GM18498 (cell line): ENCODE measurements around the gene SUMF2.
"Not testable (repeated sequence)": the region's sequence is repeated elsewhere in the genome, so short reads cannot be mapped to it uniquely, and the experiment has no call there.

Source experiments
- ATAC-seq: cut with Tn5 transposase; IDR thresholded peaks from one replicate; pipeline ENCODE4 v1.9.1; 2021; ENCODE audit warnings: mild to moderate bottlenecking, moderate library complexity; ENCODE audit not compliant: unreplicated experiment

The SUMF2 gene

GRCh38 chr7:56106108-56107073 lies 42.3 kb downstream of the SUMF2 start, which contains the start of gene CHCHD2:
Gene CHCHD2, minus strand, starts transcription at chr7:56106476. Its CDS starts 63 bp downstream, at chr7:56106413.
- ATAC-seq, result peak; percentile 100

GRCh38 chr7:56107954-56108258 lies 43.8 kb downstream of the SUMF2 start:
- no peak for ATAC-seq

GRCh38 chr7:56110611-56111010 lies 46.5 kb downstream of the SUMF2 start:
- ATAC-seq, result no peak

- not testable (repeated sequence) for ATAC-seq
Observed at GRCh38 chr7:56112244-56112643, 48.2 kb downstream of the SUMF2 start.

GRCh38 chr7:56115852-56116538 lies 51.9 kb downstream of the SUMF2 start, which contains the start of gene NUPR2:
Gene NUPR2, minus strand, starts transcription at chr7:56116417. Its CDS starts 103 bp downstream, at chr7:56116314.
- ATAC-seq, result no peak

GRCh38 chr7:56121440-56121839 lies 57.4 kb downstream of the SUMF2 start:
- ATAC-seq, result no peak

- no peak for ATAC-seq
Observed at GRCh38 chr7:56124981-56125380, 60.9 kb downstream of the SUMF2 start.

GRCh38 chr7:56125831-56126230 lies 61.7 kb downstream of the SUMF2 start:
- no peak for ATAC-seq

GRCh38 chr7:56127241-56127975 lies 63.3 kb downstream of the SUMF2 start:
- no peak for ATAC-seq
